NCI-H1105 (cell line): ENCODE measurements around the gene PKIB.
"Not testable (repeated sequence)": the region's sequence is repeated elsewhere in the genome, so short reads cannot be mapped to it uniquely, and the experiment has no call there.

Experiments
- DNase-seq: peaks from one replicate; lab custom pipeline; 2025; lab: John Stamatoyannopoulos, UW

PKIB gene

GRCh38 chr6:122621638-122622037 is 11.4 kb downstream of the PKIB start:
- DNase-seq: no peak

- peak; percentile 41 for DNase-seq
Observed at GRCh38 chr6:122622479-122622878, 12.3 kb downstream of the PKIB start.

- DNase-seq: no peak
Observed at GRCh38 chr6:122623279-122623678, 13.1 kb downstream of the PKIB start.

DNA sequence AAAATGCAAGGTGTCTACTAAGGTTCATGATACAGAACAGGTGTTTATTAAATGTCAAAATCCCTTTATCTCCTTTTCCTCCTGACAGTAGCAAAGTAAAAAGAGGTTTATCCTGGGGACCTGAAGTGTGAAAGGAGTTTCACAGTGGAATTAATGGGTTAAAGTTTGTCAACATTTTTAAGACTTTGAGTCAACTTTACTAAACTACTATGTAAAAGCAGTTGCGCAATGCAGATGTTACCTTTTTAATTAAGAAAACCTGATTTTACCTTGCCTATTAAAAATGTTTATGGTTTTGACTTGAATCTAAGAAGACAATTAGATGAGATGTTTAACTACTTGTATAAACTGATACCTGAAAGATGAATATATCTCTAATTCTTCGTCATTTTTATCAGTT is 14.6 kb downstream of the PKIB start:
- DNase-seq: no peak

DNA sequence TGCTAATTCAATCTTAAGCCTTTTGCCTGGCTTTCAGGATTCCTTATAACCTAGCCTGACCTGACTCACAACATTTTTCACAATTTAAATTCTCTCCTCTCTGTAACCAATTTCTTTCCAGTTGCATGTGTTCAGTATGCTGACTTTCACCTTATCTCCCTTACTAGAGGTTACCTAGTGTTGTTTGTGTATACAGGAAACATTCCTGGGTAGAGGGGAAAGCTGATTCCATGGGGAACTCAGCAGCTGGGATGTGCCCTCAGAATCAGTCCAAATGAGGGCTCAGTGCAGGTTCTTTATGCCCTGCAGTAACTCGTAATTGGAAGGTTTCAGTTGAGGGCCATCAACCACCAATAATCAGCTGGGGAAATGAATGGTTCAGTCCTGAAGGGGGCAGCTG is 18.5 kb downstream of the PKIB start:
- no peak for DNase-seq

GRCh38 chr6:122631571-122632249 is 21.5 kb downstream of the PKIB start:
- no peak for DNase-seq

DNA sequence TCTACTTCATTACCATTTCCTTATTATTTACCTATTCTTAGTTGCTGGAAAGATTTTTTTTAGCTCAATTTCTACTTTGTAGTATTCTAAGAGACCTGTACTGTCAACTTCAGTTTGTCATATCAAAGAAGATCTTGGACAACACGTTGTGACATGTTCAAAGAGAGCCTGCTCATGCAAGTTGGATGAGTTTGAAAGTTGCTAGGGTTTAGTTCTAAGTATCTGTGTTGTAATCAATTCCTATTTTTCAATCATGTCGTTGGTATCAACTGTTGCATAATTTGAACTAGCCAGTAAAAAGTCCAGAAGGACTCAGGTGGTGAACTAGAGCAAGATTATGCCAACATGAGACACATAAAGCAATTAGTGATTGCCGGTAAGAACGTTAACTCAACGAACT is 30.2 kb downstream of the PKIB start:
- no peak for DNase-seq

DNA sequence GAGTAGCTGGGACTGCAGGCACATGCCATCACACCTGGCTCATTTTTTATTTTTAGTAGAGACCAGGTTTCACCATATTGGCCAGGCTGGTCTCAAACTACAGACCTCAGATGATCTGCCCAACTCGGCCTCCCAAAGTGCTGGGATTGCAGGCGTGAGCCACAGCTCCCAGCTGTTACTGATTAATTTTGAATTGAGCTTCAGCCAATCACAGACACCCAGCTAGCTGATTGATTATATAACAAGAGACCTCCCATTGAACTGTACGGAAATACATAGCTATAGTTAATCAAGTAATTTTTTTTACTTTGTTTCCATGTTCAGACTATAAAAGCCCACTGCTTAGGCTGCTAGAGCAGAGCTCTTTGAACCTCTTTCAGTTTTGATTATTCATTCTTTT is 31.6 kb downstream of the PKIB start:
- no peak for DNase-seq

DNA sequence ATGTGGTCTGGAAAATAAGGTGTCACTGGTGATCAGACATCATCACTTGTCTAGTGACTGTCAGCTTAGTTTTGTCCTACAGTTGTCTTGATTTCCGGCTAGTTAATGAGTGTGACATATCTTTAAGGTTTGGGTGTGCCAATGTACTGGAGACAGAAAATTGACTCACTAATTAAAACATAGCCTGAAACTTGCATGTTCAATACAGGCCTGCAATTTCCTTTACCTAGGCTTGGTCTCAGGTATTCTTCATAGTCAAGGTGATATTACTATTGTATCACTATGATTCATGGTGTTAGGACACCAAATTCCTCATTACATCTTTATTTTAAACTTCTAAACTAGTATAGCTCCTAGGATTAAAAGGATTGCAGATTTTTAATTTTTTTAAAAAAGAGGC is 32.4 kb downstream of the PKIB start:
- not testable (repeated sequence) for DNase-seq

GRCh38 chr6:122645256-122645655 is 35.1 kb downstream of the PKIB start:
- no peak for DNase-seq

DNA sequence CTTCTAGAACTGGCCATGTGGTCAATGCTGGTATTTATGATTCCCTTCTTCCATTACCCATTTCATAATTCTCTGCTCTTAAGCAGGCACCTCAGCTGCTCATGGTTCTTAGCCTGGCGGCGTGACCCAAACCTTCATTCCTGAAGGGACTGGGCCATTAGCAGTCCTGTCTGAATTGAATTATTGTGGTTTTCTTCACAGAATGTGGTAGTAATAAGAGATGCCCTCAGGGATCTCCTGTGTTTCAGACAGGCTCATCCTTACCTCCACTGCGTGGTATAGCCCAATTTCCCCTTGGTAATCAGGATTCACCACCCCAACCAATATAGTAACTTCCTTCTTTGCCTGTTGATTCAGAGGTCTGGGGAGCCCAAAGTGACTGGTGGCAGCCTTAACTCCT is 37.6 kb downstream of the PKIB start:
- no peak for DNase-seq

GRCh38 chr6:122648726-122649125 is 38.5 kb downstream of the PKIB start:
- DNase-seq: no peak

DNA sequence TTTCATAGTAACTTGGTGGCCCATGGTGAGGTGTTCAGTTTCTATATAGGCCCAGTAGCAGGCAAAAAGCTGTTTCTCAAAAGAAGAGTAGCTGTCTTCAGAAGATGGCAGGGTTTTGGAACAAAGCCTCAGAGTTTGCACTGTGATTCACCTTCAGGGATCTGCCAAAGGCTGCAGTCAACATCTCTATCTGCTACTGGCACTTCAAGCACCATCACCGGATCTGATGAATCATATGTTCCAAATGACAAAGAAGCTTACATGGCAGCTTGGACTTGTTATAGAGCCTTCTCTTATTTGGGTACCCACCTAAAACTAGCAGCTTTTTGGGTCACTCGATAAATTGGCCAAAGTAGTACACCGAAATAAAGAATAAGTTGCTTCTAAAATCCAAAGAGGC is 39.5 kb downstream of the PKIB start:
- DNase-seq: no peak

DNA sequence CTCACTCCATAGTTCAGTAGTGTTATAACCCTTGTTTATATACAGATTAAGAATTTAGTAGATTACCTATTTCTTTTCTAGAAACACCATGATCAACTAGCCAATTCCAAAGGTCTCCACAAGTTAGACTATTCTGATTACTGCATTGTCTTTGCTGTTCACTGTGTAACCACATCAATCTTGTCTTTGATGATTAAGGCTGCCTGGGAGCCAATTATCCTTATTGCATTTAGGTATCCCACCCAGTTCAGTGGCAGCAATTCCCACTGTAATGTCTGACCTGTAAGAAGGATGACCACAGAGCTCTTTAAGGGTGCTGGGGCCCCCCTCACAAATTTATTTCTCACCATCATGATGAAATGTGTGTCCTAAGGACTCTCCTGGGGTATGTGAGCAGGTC is 40.2 kb downstream of the PKIB start:
- no peak for DNase-seq

- no peak for DNase-seq
Observed at GRCh38 chr6:122651031-122651430, 40.8 kb downstream of the PKIB start.

- DNase-seq: no peak
Observed at GRCh38 chr6:122651604-122652003, 41.4 kb downstream of the PKIB start.

- no peak for DNase-seq
Observed at GRCh38 chr6:122652431-122652830, 42.2 kb downstream of the PKIB start.

- DNase-seq: no peak
Observed at GRCh38 chr6:122653094-122653493, 42.9 kb downstream of the PKIB start.

GRCh38 chr6:122654012-122654411 is 43.8 kb downstream of the PKIB start:
- no peak for DNase-seq

- DNase-seq: no peak
Observed at GRCh38 chr6:122657601-122658000, 47.4 kb downstream of the PKIB start.

- no peak for DNase-seq
Observed at GRCh38 chr6:122660296-122660695, 50.1 kb downstream of the PKIB start.

- DNase-seq: no peak
Observed at GRCh38 chr6:122663981-122664380, 53.8 kb downstream of the PKIB start.

DNA sequence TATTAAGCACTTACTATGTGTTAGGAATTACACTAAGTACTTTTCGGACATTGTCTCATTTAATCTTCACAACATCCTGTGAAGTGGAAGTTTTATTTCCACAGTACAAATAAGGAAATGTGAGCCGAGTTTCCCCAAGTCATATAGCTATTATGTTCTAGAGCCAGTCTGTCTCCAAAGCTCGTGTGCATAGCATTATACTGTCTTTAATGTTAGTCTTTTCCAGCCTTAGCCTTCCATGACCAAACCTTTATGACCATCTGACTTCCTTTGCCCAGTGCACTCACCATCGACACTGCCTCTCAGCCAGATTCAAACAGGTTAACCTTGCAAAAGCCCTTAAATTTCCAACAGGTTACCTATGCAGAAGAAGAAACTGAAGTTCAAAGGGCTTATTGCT is 55.7 kb downstream of the PKIB start:
- DNase-seq: no peak

DNA sequence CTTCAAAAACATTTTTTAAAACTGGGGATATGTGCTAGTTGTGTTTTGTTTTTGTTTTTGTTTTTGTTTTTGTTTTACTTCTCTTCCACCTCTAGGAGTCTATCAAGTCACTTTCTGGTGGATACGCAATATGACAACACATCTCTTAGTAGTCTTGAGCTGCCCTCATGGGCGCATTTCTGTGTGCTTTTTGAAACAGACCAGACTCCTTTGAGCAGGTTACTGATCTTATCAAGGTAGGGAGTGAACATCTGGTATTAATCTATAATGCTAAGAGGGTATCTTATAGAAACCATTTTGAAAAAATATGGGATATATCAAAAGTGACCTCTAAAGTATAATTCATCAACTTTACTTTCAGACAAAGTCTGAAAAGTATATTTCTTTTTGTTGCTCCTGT is 56.2 kb downstream of the PKIB start:
- no peak for DNase-seq

DNA sequence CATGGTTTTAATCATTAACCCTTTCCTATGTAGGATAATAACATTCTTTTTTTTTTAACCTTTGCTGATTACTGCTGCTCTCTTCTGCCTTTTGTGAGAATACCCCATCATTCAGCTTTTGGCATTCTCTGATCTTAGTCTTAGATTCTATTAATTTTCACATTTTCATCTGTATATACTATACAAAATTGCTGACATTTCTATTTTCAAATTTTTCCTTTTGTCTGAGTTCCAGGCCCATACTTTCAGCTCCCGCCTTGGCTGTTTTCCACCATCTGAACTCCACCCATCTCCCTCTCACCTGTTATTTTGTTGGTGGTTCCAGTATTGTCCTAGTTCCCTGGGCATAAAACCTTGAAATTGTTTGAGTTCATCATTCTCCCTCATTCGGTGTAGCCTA is 59.2 kb downstream of the PKIB start:
- no peak for DNase-seq
